ENCODE data around the gene PKNOX2. TPM values are rescaled to one million over a fixed set of nuclear protein-coding genes. Genes with fewer than 3 reads are reported as not detected.

PKNOX2 gene
- total and polyA plus RNA-seq, 2 of the 8 experiments (the other 6 are each of a cell fraction or from before 2014, with no cell fraction given): 2.0 TPM

DNA sequence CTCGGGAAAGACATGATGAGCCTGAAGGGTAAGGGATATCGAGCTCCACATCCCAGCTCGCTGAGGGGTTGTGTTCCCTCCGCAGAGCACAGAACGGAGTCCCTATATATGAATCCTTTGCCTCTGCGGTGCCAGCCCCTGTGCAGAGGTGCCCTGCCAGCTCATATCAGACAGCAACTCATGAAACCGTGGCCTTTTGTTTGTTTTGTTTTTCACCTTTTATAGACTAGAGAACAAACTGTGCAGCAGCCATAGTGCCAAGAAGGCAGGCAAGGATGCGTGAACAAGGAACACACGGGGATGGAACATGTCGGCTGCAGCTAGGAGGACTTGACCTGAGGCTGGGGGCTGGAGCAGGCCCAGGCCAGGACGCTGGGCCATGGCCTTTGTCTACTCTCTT, 109.8 kb downstream of the PKNOX2 start:
- H3K36me3 ChIP-seq (ENCODE audit: control insufficient read depth in 2 of 4, insufficient read depth in 4 of 4, low read length in 3 of 4): no peaks in the 10 kb centered on the region
- DNase-seq (ENCODE audit: low read depth in 1 of 2, low spot score in 2 of 2) (no peak), FAIRE-seq (no peak)
- no peak overlapping the region for H3K23ac ChIP-seq (ENCODE audit: insufficient read length)
- no peak overlapping the region for H2BK120ac ChIP-seq (replicated peaks; ENCODE audit: low read depth, low read length)
- no peaks in the 10 kb centered on the region for H3K27me3 ChIP-seq (replicated peaks in 1 of 4; ENCODE audit: control insufficient read depth in 3 of 4, extremely low read depth in 1 of 4, insufficient read depth in 3 of 4, low read length in 3 of 4)
- no peak overlapping the region for H3K27ac ChIP-seq (ENCODE audit: low read depth, low read length)
- H4K5ac ChIP-seq (ENCODE audit: insufficient read length, low read depth, low read length): no peak overlapping the region
- H2BK5ac ChIP-seq (ENCODE audit: low read depth, low read length): no peak overlapping the region
- TF ChIP-seq POLR2A (IDR thresholded peaks at IDR 0.05; ENCODE audit: control extremely low read depth in 1 of 2, low read depth in 2 of 2, low read length in 2 of 2): no peak
- no peak for TF ChIP-seq NRF1 (IDR thresholded peaks at IDR 0.05; ENCODE audit: low read depth, low read length)
- no peak for TF ChIP-seq TAF7 (optimal IDR thresholded peaks at IDR 0.05; ENCODE audit: borderline replicate concordance, low read depth, low read length)
- no peak for TF ChIP-seq RFX5 (IDR thresholded peaks at IDR 0.05; ENCODE audit: borderline replicate concordance, low read depth, low read length)
- TF ChIP-seq TCF12 (IDR thresholded peaks at IDR 0.05; ENCODE audit: low read depth, low read length): no peak
- no peak for TF ChIP-seq CBX5 (IDR thresholded peaks at IDR 0.05; ENCODE audit: low read depth, low read length)
- TF ChIP-seq ATF3 (IDR thresholded peaks at IDR 0.05; ENCODE audit: insufficient read depth, low read depth, low read length): no peak
- no peak for TF ChIP-seq YY1 (IDR thresholded peaks at IDR 0.05; ENCODE audit: low read depth, low read length)
- TF ChIP-seq SIX5 (IDR thresholded peaks at IDR 0.05; ENCODE audit: low read depth, low read length): no peak
- TF ChIP-seq TEAD4 (IDR thresholded peaks at IDR 0.05; ENCODE audit: low read depth, low read length): no peak
- TF ChIP-seq KDM5A (IDR thresholded peaks at IDR 0.05; ENCODE audit: low read length): no peak
- TF ChIP-seq HDAC2 (IDR thresholded peaks at IDR 0.05; ENCODE audit: borderline replicate concordance in 1 of 2, low read depth in 2 of 2, low read length in 2 of 2): no peak
- no peak for TF ChIP-seq ZNF274 (IDR thresholded peaks at IDR 0.05; ENCODE audit: borderline replicate concordance, extremely low read depth, low read length)
- TF ChIP-seq POLR2AphosphoS5 (IDR thresholded peaks at IDR 0.05; ENCODE audit: low read depth, low read length): no peak
- ChIA-PET CTCF (ENCODE audit: partially characterized antibody) (interaction anchor here (0.7 to 4.5 kb wide), 6 partner anchors 12 to 155 kb away, joined by 3 to 24 read pairs (median 4); no protein-coding TSS in a partner anchor), POLR2A (ENCODE audit: partially characterized antibody) (no interaction called here)
- H2BK12ac ChIP-seq (ENCODE audit: low read depth, low read length): no peak overlapping the region
- no peak overlapping the region for H2BK15ac ChIP-seq (ENCODE audit: low read length)
- no peak overlapping the region for H2AK5ac ChIP-seq (ENCODE audit: low read depth, low read length)
- H3K4me3 ChIP-seq (ENCODE audit: extremely low read depth in 1 of 4, insufficient read depth in 2 of 4, low read depth in 3 of 4, low read length in 4 of 4): no peak overlapping the region
- H3K23me2 ChIP-seq (ENCODE audit: low read depth, low read length): no peaks in the 10 kb centered on the region
- H3K4me2 ChIP-seq (ENCODE audit: insufficient read depth in 1 of 2, low read depth in 2 of 2, low read length in 2 of 2): no peak overlapping the region
- no peaks in the 10 kb centered on the region for H4K20me1 ChIP-seq (replicated peaks in 1 of 2; ENCODE audit: control insufficient read depth in 1 of 2, insufficient read depth in 2 of 2, low read length in 2 of 2)
- no peak overlapping the region for H2BK20ac ChIP-seq (ENCODE audit: low read length)
- WGBS, 2 experiments (ENCODE audit: extremely low coverage in 1 of 2, insufficient coverage in 1 of 2, insufficient read length in 1 of 2, insufficient replicate concordance in 2 of 2, low coverage in 1 of 2, low lambda C conversion rate in 2 of 2, missing lambda C conversion rate in 1 of 2): 87% methylated on average over 11 of the region's 11 CpGs; no CpG with 5 or more reads in 1 of the 2 experiments
- no peaks in the 10 kb centered on the region for H3K79me2 ChIP-seq (ENCODE audit: control insufficient read depth in 1 of 2, insufficient read depth in 2 of 2, low read length in 2 of 2)
- H4K91ac ChIP-seq (replicated peaks; ENCODE audit: insufficient read length, low read length): no peak overlapping the region
- no peaks in the 10 kb centered on the region for H3K79me1 ChIP-seq (ENCODE audit: low read depth, low read length)
- H3K56ac ChIP-seq (replicated peaks; ENCODE audit: insufficient read length, low read depth, low read length): no peak overlapping the region
- no peak overlapping the region for H3K18ac ChIP-seq (ENCODE audit: extremely low read depth, low read length)
- no peak overlapping the region for H2AFZ ChIP-seq (ENCODE audit: low read length)
- H3K9me3 ChIP-seq (ENCODE audit: insufficient read depth in 2 of 2, low read depth in 1 of 2, low read length in 1 of 2): no peaks in the 10 kb centered on the region
- no peak overlapping the region for H3K4ac ChIP-seq (replicated peaks; ENCODE audit: insufficient read length, low read depth, low read length)
- no peak overlapping the region for H3K14ac ChIP-seq (ENCODE audit: insufficient read length)
- no peak overlapping the region for H3K9ac ChIP-seq (replicated peaks in 1 of 4; ENCODE audit: extremely low read depth in 1 of 4, low read depth in 3 of 4, low read length in 3 of 4)
- H3K4me1 ChIP-seq (replicated peaks in 1 of 4; ENCODE audit: control insufficient read depth in 3 of 4, insufficient read depth in 4 of 4, low read length in 3 of 4): peaks cover 1 to 8% (median 4%) of the 10 kb centered on the region in 4 experiments; a peak in 6 of 7 replicates
- H4K8ac ChIP-seq (ENCODE audit: extremely low read depth, insufficient read depth, low read length): no peak overlapping the region

Data from H1 (cell line).